ENCODE measurements around the gene VCL.
"Not testable (repeated sequence)": the region's sequence is repeated elsewhere in the genome, so short reads cannot be mapped to it uniquely, and the experiment has no call there.

The VCL gene

GRCh38 chr10:73991203-73991883, 6.6 kb upstream of the VCL start:
- Mint-ChIP-seq H3K27ac (peak overlapping the region; percentile 87), H3K4me1 (peaks cover 29% of the 10 kb centered on the region), H3K27me3 (no peaks in the 10 kb centered on the region), H3K36me3 (no peaks in the 10 kb centered on the region), H3K9me3 (no peaks in the 10 kb centered on the region), H3K4me3 (peak overlapping the region; percentile 6)

GRCh38 chr10:73991884-73992245, 6.1 kb upstream of the VCL start:
- Mint-ChIP-seq H3K9me3 (no peaks in the 10 kb centered on the region), H3K27ac (peak overlapping the region; percentile 87), H3K27me3 (no peaks in the 10 kb centered on the region), H3K4me1 (peaks cover 29% of the 10 kb centered on the region), H3K36me3 (no peaks in the 10 kb centered on the region), H3K4me3 (no peak overlapping the region)

GRCh38 chr10:73992899-73993788, 4.8 kb upstream of the VCL start:
- Mint-ChIP-seq H3K4me1 (peaks cover 29% of the 10 kb centered on the region), H3K27ac (peak overlapping the region; percentile 23), H3K4me3 (no peak overlapping the region), H3K27me3 (no peaks in the 10 kb centered on the region), H3K36me3 (no peaks in the 10 kb centered on the region), H3K9me3 (no peaks in the 10 kb centered on the region)

- no peak overlapping the region for H3K27ac Mint-ChIP-seq
- no peaks in the 10 kb centered on the region for H3K36me3 Mint-ChIP-seq
- no peaks in the 10 kb centered on the region for H3K9me3 Mint-ChIP-seq
- H3K4me3 Mint-ChIP-seq = peak overlapping the region; percentile 15
- peaks cover 45% of the 10 kb centered on the region for H3K4me1 Mint-ChIP-seq
- H3K27me3 Mint-ChIP-seq = no peaks in the 10 kb centered on the region
These were observed 2.9 kb upstream of the VCL start for GRCh38 chr10:73995035-73995358.

GRCh38 chr10:73997461-73997786, 492 bp upstream of the VCL start:
- H3K27me3 Mint-ChIP-seq = no peaks in the 10 kb centered on the region
- H3K4me3 Mint-ChIP-seq = peak overlapping the region; percentile 94
- H3K27ac Mint-ChIP-seq = peak overlapping the region; percentile 96
- no peaks in the 10 kb centered on the region for H3K9me3 Mint-ChIP-seq
- H3K4me1 Mint-ChIP-seq = peaks cover 40% of the 10 kb centered on the region
- no peaks in the 10 kb centered on the region for H3K36me3 Mint-ChIP-seq

- H3K4me3 Mint-ChIP-seq = peak overlapping the region; percentile 94
- no peaks in the 10 kb centered on the region for H3K9me3 Mint-ChIP-seq
- no peaks in the 10 kb centered on the region for H3K36me3 Mint-ChIP-seq
- no peak overlapping the region for H3K27ac Mint-ChIP-seq
- H3K27me3 Mint-ChIP-seq = no peaks in the 10 kb centered on the region
- peaks cover 35% of the 10 kb centered on the region for H3K4me1 Mint-ChIP-seq
These were observed 660 bp downstream of the VCL start for GRCh38 chr10:73998623-73998928.

- H3K4me3 Mint-ChIP-seq = peak overlapping the region; percentile 94
- H3K27ac Mint-ChIP-seq = peak overlapping the region; percentile 20
- H3K9me3 Mint-ChIP-seq = no peaks in the 10 kb centered on the region
- H3K4me1 Mint-ChIP-seq = peaks cover 33% of the 10 kb centered on the region
- no peaks in the 10 kb centered on the region for H3K36me3 Mint-ChIP-seq
- H3K27me3 Mint-ChIP-seq = no peaks in the 10 kb centered on the region
These were observed 1.2 kb downstream of the VCL start for GRCh38 chr10:73998929-73999691.

- Mint-ChIP-seq H3K4me1 (peaks cover 33% of the 10 kb centered on the region), H3K27ac (peak overlapping the region; percentile 20)
These were observed 1.8 kb downstream of the VCL start for GRCh38 chr10:73999703-74000102.

GRCh38 chr10:74000244-74000643, 2.3 kb downstream of the VCL start:
- H3K27me3 Mint-ChIP-seq, H3K36me3 Mint-ChIP-seq, H3K27ac Mint-ChIP-seq, H3K9me3 Mint-ChIP-seq, H3K4me3 Mint-ChIP-seq: not testable (repeated sequence)
- H3K4me1 Mint-ChIP-seq = peaks cover 28% of the 10 kb centered on the region

More at GRCh38 chr10:73999703-74000102, 1.8 kb downstream of the VCL start:
- Mint-ChIP-seq H3K9me3 (no peaks in the 10 kb centered on the region), H3K4me3 (peak overlapping the region; percentile 94), H3K36me3 (no peaks in the 10 kb centered on the region), H3K27me3 (no peaks in the 10 kb centered on the region)

GRCh38 chr10:74000892-74001669, 3.2 kb downstream of the VCL start:
- no peak overlapping the region for H3K27ac Mint-ChIP-seq
- H3K36me3 Mint-ChIP-seq = no peaks in the 10 kb centered on the region
- H3K4me3 Mint-ChIP-seq = no peak overlapping the region
- no peaks in the 10 kb centered on the region for H3K9me3 Mint-ChIP-seq
- peaks cover 27% of the 10 kb centered on the region for H3K4me1 Mint-ChIP-seq
- H3K27me3 Mint-ChIP-seq = no peaks in the 10 kb centered on the region

- H3K27ac Mint-ChIP-seq = no peak overlapping the region
These were observed 8.4 kb downstream of the VCL start for GRCh38 chr10:74006269-74006668.

GRCh38 chr10:74008212-74008731, 10.4 kb downstream of the VCL start:
- H3K27me3 Mint-ChIP-seq = no peaks in the 10 kb centered on the region
- no peaks in the 10 kb centered on the region for H3K9me3 Mint-ChIP-seq
- no peaks in the 10 kb centered on the region for H3K36me3 Mint-ChIP-seq
- peaks cover 42% of the 10 kb centered on the region for H3K4me1 Mint-ChIP-seq
- no peak overlapping the region for H3K4me3 Mint-ChIP-seq
- no peak overlapping the region for H3K27ac Mint-ChIP-seq

More at GRCh38 chr10:74006269-74006668, 8.4 kb downstream of the VCL start:
- Mint-ChIP-seq H3K4me3 (no peak overlapping the region), H3K36me3 (no peaks in the 10 kb centered on the region), H3K4me1 (peaks cover 26% of the 10 kb centered on the region), H3K9me3 (no peaks in the 10 kb centered on the region), H3K27me3 (no peaks in the 10 kb centered on the region)

GRCh38 chr10:74011017-74011416, 13.1 kb downstream of the VCL start:
- Mint-ChIP-seq H3K36me3 (no peaks in the 10 kb centered on the region), H3K27me3 (no peaks in the 10 kb centered on the region), H3K4me3 (peak overlapping the region; percentile 33), H3K9me3 (no peaks in the 10 kb centered on the region), H3K4me1 (peaks cover 47% of the 10 kb centered on the region), H3K27ac (no peak overlapping the region)

GRCh38 chr10:74011770-74012169, 13.9 kb downstream of the VCL start:
- Mint-ChIP-seq H3K4me3 (no peak overlapping the region), H3K4me1 (peaks cover 47% of the 10 kb centered on the region), H3K9me3 (no peaks in the 10 kb centered on the region), H3K27me3 (no peaks in the 10 kb centered on the region), H3K36me3 (peaks cover 2% of the 10 kb centered on the region), H3K27ac (no peak overlapping the region)

- H3K9me3 Mint-ChIP-seq = no peaks in the 10 kb centered on the region
- no peak overlapping the region for H3K27ac Mint-ChIP-seq
- peaks cover 2% of the 10 kb centered on the region for H3K36me3 Mint-ChIP-seq
- no peaks in the 10 kb centered on the region for H3K27me3 Mint-ChIP-seq
- peaks cover 47% of the 10 kb centered on the region for H3K4me1 Mint-ChIP-seq
- no peak overlapping the region for H3K4me3 Mint-ChIP-seq
These were observed 14.6 kb downstream of the VCL start for GRCh38 chr10:74012480-74012879.
